Muscle of leg (tissue), 11 donors: ENCODE results near the gene SYNGAP1. TPM values are rescaled to one million over a fixed set of nuclear protein-coding genes. Genes with fewer than 3 reads are reported as not detected.
"Not testable (repeated sequence)": the region's sequence is repeated elsewhere in the genome, so short reads cannot be mapped to it uniquely, and the experiment has no call there.

ENCODE experiments used
- DNase-seq: peaks from one replicate; pipeline ENCODE4 v3.0.0; 2013
- H3K27ac ChIP-seq: one replicate; pipeline ENCODE4 v1.5.1; 2013; ENCODE audit warnings: mild to moderate bottlenecking, low read length, control low read depth
- H3K27me3 ChIP-seq: one replicate; pipeline ENCODE4 v1.6.1; 2013; ENCODE audit warnings: low read length; ENCODE audit not compliant: control insufficient read depth, insufficient read depth
- H3K36me3 ChIP-seq: one replicate; pipeline ENCODE4 v1.6.1; 2013; ENCODE audit warnings: low read length; ENCODE audit not compliant: control insufficient read depth, insufficient read depth
- H3K4me1 ChIP-seq: one replicate; pipeline ENCODE4 v1.6.1; 2013; ENCODE audit warnings: low read length; ENCODE audit not compliant: control insufficient read depth, insufficient read depth
- H3K4me3 ChIP-seq: one replicate; pipeline ENCODE4 v1.5.1; 2013; ENCODE audit warnings: low read length, control low read depth
- H3K9me3 ChIP-seq: replicated peaks from 2 replicates; pipeline ENCODE4 v1.6.1; 2013; ENCODE audit warnings: low read depth, low read length; ENCODE audit not compliant: control insufficient read depth
- WGBS: methylation state at CpG from one replicate; pipeline ENCODE4 v1.1.5; 2013; ENCODE audit warnings: missing lambda C conversion rate; ENCODE audit not compliant: insufficient coverage; 5-methylcytosine and 5-hydroxymethylcytosine counted together
- polyA plus RNA-seq, 8 donors: library from polyadenylated mRNA; unstranded; fragments of 120-200 nt; gene quantifications; one replicate each; pipeline versions ENCODE4 v1.2.1 to v1.2.3, GENCODE V29; 2013; ENCODE audit warnings: inconsistent platforms in 1 of 8, low replicate concordance in 1 of 8; ENCODE audit not compliant: insufficient read length in 8 of 8, insufficient read depth in 1 of 8
- total RNA-seq: library from RNA; stranded (reverse); fragments of 120-200 nt; gene quantifications from one replicate; pipeline ENCODE4 v1.2.4, GENCODE V29; 2013

The SYNGAP1 gene
- total and polyA plus RNA-seq, 9 donors: 4.5 to 42.6 (median 19.8) TPM

- Histone ChIP-seq H3K27ac (no peak overlapping the region), H3K4me3 (no peak overlapping the region), H3K9me3 (no peaks in the 10 kb centered on the region), H3K27me3 (no peaks in the 10 kb centered on the region), H3K36me3 (no peaks in the 10 kb centered on the region), H3K4me1 (no peaks in the 10 kb centered on the region)
- DNase-seq: no peak
- WGBS: 74% methylated on average over 9 of the region's 10 CpGs
Measured at GRCh38 chr6:33383427-33384185, 36.3 kb upstream of the SYNGAP1 start.

GRCh38 chr6:33384581-33385020, 35.3 kb upstream of the SYNGAP1 start:
- Histone ChIP-seq H3K9me3 (no peaks in the 10 kb centered on the region), H3K4me1 (no peaks in the 10 kb centered on the region), H3K4me3 (no peak overlapping the region), H3K27me3 (no peaks in the 10 kb centered on the region), H3K27ac (no peak overlapping the region), H3K36me3 (no peaks in the 10 kb centered on the region)
- peak; percentile 55 for DNase-seq
- WGBS: 12% methylated on average over 4 of the region's 4 CpGs

- DNase-seq: no peak
- H3K4me1 ChIP-seq: peaks cover 23% of the 10 kb centered on the region
- no peaks in the 10 kb centered on the region for H3K36me3 ChIP-seq
- H3K4me3 ChIP-seq: no peak overlapping the region
- H3K27ac ChIP-seq: no peak overlapping the region
- H3K9me3 ChIP-seq: no peaks in the 10 kb centered on the region
- no peaks in the 10 kb centered on the region for H3K27me3 ChIP-seq
- no CpG with 5 or more reads among the region's 2 CpGs for WGBS
Measured at GRCh38 chr6:33390173-33390572, 29.7 kb upstream of the SYNGAP1 start.

- DNase-seq: no peak
- Histone ChIP-seq H3K4me3 (peak overlapping the region; percentile 28), H3K4me1 (peaks cover 23% of the 10 kb centered on the region), H3K36me3 (no peaks in the 10 kb centered on the region), H3K27me3 (no peaks in the 10 kb centered on the region), H3K27ac (peak overlapping the region; percentile 95), H3K9me3 (no peaks in the 10 kb centered on the region)
- WGBS: 0% methylated on average over 1 of the region's 9 CpGs
Measured at GRCh38 chr6:33390767-33391277, 29.0 kb upstream of the SYNGAP1 start.

- Histone ChIP-seq H3K9me3 (no peaks in the 10 kb centered on the region), H3K27ac (peak within 1 kb of the TSS; percentile 95), H3K36me3 (no peaks in the 10 kb centered on the region), H3K4me3 (peak within 1 kb of the TSS; percentile 76), H3K4me1 (peaks cover 23% of the 10 kb centered on the region), H3K27me3 (no peaks in the 10 kb centered on the region)
- peak; percentile 100 for DNase-seq
- WGBS: under 1% methylated on average over 59 of the region's 67 CpGs
Measured at GRCh38 chr6:33391278-33391921, 28.5 kb upstream of the SYNGAP1 start, which contains the start of gene KIFC1. Gene KIFC1, plus strand, starts transcription at chr6:33391823. Its CDS starts 163 bp downstream, at chr6:33391986.

GRCh38 chr6:33391922-33392594, 27.8 kb upstream of the SYNGAP1 start:
- DNase-seq: no peak
- Histone ChIP-seq H3K27ac (peak overlapping the region; percentile 95), H3K27me3 (no peaks in the 10 kb centered on the region), H3K4me3 (peak overlapping the region; percentile 76), H3K36me3 (no peaks in the 10 kb centered on the region), H3K9me3 (no peaks in the 10 kb centered on the region), H3K4me1 (peaks cover 23% of the 10 kb centered on the region)
- 0% methylated on average over 18 of the region's 31 CpGs for WGBS

- Histone ChIP-seq H3K27me3 (no peaks in the 10 kb centered on the region), H3K36me3 (peaks cover 2% of the 10 kb centered on the region), H3K4me1 (peaks cover 23% of the 10 kb centered on the region), H3K9me3 (no peaks in the 10 kb centered on the region), H3K4me3 (peak overlapping the region; percentile 76), H3K27ac (peak overlapping the region; percentile 53)
- no peak for DNase-seq
- no CpG with 5 or more reads among the region's 5 CpGs for WGBS
Measured at GRCh38 chr6:33392595-33392948, 27.3 kb upstream of the SYNGAP1 start.

GRCh38 chr6:33392979-33393378, 26.9 kb upstream of the SYNGAP1 start:
- H3K27ac ChIP-seq: no peak overlapping the region
- no peaks in the 10 kb centered on the region for H3K27me3 ChIP-seq
- peaks cover 23% of the 10 kb centered on the region for H3K4me1 ChIP-seq
- no peak for DNase-seq
- no peaks in the 10 kb centered on the region for H3K9me3 ChIP-seq
- H3K4me3 ChIP-seq: peak overlapping the region; percentile 76
- 32% methylated on average over 3 of the region's 3 CpGs for WGBS
- peaks cover 6% of the 10 kb centered on the region for H3K36me3 ChIP-seq

- Histone ChIP-seq H3K27me3 (no peaks in the 10 kb centered on the region), H3K4me3 (no peak overlapping the region)
- 100% methylated on average over 1 of the region's 1 CpG for WGBS
Measured at GRCh38 chr6:33397541-33397940, 22.3 kb upstream of the SYNGAP1 start.

GRCh38 chr6:33398601-33399000, 21.3 kb upstream of the SYNGAP1 start:
- H3K36me3 ChIP-seq: peaks cover 25% of the 10 kb centered on the region
- not testable (repeated sequence) for H3K27me3 ChIP-seq, H3K9me3 ChIP-seq, H3K27ac ChIP-seq, H3K4me3 ChIP-seq, H3K4me1 ChIP-seq, DNase-seq
- no CpG with 5 or more reads among the region's 3 CpGs for WGBS

More at GRCh38 chr6:33397541-33397940, 22.3 kb upstream of the SYNGAP1 start:
- no peaks in the 10 kb centered on the region for H3K9me3 ChIP-seq
- peaks cover 15% of the 10 kb centered on the region for H3K36me3 ChIP-seq
- DNase-seq: no peak
- H3K4me1 ChIP-seq: peaks cover 13% of the 10 kb centered on the region
- H3K27ac ChIP-seq: no peak overlapping the region
